ENCODE results near the gene KCNAB2.
"Not testable (repeated sequence)": the region's sequence is repeated elsewhere in the genome, so short reads cannot be mapped to it uniquely, and the experiment has no call there.

The KCNAB2 gene

GRCh38 chr1:6011161-6011945, 34.3 kb upstream of the KCNAB2 start:
- no peak for DNase-seq

GRCh38 chr1:6011946-6012258, 33.8 kb upstream of the KCNAB2 start:
- DNase-seq, result no peak

DNA sequence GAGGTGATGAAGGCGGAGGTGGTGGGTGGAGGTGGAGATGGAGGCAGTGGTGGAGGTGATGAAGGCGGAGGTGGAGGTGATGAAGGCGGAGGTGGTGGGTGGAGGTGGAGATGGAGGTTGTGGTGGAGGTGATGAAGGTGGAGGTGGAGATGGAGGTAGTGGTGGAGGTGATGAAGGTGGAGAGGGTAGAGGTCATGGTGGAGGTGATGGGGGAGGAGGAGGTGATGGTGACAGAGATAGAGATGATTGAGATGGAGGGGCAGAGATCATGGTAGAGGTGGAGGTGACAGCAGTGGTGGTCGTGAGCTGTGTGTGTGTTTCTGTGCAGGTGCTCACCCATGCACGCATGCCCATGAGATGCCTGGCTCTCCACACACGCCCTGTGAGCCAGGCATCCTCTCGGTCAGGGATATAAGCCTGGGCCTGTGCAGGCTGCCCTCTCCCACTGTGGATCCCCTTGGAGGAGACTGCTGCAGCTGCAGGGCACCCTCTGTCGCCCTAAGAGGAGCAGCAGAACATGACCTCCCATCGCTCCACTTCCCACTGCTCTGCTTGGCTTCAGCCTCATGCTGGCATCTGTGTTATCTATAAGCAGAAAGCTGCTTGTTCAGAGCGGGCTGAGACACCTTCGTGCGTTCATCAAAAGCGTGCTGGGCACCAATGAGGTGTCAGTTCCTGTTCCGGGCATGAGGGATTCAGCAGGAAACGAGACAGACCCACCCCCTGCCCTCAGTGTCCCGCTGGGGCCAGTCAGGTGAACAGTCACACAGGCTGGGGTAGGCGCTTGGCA, 33.0 kb upstream of the KCNAB2 start:
- no peak for DNase-seq

- no peak for DNase-seq
These were observed 32.2 kb upstream of the KCNAB2 start for GRCh38 chr1:6013491-6013890.

DNA sequence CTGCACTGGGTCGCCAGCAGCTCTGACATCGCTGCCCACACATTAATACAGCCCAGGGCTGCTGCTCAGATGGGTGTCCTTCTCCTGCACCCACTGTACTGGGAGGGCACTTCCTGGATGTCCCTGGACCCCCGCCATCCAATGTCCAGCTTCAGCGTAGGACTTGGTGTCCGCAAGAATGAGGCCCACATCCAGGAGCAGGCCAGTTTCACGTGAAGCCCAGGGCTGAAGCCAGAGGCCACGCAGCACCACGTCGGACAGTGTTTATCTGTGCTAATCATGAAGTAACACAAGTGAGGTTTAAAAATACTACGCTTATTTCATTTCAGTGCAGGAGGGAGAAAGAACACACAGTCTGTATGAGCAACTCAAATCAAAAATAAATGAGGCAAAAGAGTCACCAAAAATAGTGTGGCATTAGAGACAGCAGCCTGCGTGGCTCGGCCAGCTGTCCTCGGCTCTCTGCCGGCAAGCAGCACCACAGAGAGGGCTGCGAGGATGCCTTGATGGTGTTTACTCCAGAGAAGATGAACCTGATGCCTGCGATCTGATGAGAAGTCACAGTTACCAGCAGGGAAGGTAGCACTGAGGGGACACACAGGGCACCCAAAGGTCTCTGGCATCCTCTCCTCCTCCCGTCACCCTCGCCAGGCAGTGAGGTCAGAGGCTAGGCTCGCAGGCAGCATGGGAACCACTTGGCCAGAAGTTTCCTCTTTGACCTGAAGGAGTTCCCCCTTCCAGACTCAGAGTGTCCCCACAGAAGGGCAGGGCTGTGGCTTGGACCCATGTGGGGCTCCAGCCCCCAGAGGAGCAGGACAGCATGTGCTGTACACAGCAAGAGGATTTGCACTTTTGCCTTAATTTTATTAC, 31.3 kb upstream of the KCNAB2 start:
- DNase-seq, result no peak

GRCh38 chr1:6016191-6016865, 29.4 kb upstream of the KCNAB2 start:
- DNase-seq, result no peak

DNA sequence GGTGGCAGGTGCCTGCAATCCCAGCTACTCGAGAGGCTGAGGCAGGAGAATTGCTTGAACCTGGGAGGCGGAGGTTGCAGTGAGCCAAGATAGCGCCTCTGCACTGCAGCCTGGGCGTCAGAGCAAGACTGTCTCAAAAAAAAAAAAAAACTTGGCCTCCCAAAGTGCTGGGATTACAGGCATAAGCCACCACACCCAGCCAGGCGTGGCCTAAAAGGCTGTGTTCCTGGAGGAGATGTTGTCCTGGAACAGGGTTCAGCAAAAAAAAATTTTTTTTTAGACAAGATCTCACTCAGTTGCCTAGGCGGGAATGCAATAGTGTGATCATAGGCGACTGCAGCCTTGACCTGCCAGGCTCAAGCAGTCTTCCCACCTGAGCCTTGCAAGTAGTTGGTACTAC, 28.0 kb upstream of the KCNAB2 start:
- not testable (repeated sequence) for DNase-seq

DNA sequence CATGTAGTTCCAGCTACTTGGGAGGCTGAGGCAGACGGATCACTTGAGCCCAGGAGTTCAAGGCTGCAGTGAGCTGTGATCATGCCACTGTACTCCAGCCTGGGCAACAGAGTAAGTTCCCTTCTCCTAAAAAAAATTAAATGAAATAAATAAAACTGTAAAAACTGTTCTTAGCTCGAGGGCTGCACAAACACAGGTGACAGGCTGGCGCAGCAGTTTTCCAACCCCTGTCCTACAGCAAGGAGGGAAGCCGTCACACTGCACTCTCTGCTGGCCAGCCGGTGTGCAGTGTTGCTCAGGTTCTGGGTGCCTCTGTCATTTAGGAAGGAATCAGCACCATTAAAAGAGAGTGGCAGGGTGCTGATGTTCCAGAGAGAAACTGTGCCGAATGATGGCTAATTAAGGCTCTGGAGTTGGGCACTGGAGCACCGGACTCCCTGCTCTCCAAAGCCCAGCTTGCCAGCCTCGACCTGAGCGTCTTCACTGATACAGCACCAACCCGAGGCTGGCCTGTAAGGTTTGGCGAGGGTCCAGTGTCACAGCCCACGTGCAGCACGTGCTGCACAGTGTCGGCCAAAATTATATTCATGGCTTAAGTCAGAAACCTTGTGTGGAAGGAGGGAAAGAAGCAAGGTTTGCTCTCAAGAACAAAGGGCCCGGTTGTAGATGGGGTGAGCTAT, 26.4 kb upstream of the KCNAB2 start:
- DNase-seq, result no peak

- DNase-seq, result no peak
These were observed 23.5 kb upstream of the KCNAB2 start for GRCh38 chr1:6022193-6022592.

GRCh38 chr1:6023346-6023745, 22.3 kb upstream of the KCNAB2 start:
- DNase-seq, result no peak

GRCh38 chr1:6024376-6024775, 21.3 kb upstream of the KCNAB2 start:
- no peak for DNase-seq

DNA sequence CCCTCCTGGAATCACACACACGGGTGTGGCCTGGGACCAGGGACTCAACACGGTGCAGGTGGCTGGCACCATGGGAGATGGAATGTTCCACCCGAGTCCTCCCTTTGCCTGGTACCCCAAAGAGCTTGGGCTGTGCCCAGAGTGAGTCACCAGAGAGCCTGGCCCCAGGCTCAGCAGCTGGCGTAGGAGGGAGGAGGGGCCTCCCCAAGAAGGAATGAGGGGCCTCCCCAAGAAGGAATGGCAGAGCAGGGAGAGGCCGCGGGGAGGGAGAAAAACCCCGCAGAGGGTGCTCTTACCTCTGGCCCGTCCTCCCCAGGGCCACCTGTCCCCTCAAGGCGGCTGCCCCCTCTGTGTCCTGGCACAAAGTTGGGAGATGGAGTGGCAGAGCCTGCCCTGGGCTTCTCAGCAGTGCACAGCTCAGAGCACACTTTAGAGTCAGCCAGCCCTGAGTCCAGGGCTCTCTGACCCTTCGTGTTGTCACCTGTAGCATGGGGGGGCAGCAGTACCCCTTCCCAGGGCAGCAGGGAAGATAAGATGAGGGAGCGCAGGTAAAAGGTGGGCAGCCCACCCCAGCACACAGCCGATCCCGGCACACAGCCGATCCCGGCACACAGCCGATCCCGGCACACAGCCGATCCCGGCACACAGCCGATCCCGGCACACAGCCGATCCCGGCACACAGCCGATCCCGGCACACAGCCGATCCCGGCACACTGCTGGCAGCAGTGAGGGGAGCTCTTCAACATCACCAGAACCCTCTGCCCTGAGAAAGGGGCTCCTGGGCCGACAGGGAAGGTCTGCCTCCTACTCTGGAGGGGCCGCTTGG, 20.2 kb upstream of the KCNAB2 start:
- DNase-seq, result no peak

DNA sequence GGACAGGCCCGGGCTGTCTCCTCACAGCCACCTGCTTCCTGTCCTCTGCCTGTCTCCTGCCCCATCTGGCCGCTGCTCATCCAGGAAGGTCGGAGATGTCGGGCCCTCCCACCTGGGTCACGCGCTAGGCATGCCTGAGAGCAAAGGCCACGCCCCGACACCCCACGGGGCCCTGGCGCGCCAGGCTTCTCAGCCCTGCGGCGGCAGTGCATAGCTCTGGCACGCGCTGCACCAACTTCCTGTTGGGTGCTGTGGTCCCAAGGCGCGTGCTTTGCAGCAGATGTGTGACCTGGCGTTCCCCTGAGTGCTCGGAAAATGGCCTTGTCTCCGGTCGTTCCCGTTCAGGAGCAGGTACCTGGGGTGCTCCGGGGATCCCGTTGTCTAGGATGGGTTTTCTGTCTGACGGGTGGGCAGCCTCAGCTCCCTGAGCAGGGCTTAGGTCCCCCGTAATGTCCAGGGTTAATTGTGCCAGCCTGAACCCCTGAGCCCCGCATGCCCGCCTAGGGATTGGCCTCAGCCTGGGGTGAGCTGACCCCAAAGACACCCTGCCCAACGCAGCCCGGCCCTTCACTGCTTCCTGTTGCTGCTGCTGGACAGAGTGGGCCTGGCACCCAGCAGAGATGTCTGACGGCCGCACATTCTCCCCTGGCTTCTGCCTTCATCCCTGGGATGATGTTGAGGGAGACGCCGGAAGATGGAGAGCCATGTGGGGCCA, 19.4 kb upstream of the KCNAB2 start:
- DNase-seq, result no peak

DNA sequence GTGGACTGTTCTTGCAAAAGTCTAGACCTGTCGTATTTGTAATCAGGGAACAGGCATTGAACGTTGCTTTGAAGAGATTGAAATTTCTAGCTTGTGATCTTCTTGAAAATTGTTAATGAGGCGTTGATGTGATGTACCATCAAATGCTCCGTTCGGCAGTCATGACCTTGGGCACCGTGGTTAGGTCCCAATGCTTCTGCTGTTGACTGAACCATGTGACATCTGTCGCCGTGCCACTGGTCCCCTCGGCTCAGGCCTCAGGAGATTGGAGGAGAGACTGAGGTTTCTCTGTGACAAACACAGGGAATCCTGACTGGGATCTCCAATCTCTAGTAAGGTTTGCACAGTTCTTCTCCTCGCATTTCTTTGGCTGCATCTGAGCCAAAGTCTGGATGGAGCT, 18.1 kb upstream of the KCNAB2 start:
- DNase-seq, result no peak

DNA sequence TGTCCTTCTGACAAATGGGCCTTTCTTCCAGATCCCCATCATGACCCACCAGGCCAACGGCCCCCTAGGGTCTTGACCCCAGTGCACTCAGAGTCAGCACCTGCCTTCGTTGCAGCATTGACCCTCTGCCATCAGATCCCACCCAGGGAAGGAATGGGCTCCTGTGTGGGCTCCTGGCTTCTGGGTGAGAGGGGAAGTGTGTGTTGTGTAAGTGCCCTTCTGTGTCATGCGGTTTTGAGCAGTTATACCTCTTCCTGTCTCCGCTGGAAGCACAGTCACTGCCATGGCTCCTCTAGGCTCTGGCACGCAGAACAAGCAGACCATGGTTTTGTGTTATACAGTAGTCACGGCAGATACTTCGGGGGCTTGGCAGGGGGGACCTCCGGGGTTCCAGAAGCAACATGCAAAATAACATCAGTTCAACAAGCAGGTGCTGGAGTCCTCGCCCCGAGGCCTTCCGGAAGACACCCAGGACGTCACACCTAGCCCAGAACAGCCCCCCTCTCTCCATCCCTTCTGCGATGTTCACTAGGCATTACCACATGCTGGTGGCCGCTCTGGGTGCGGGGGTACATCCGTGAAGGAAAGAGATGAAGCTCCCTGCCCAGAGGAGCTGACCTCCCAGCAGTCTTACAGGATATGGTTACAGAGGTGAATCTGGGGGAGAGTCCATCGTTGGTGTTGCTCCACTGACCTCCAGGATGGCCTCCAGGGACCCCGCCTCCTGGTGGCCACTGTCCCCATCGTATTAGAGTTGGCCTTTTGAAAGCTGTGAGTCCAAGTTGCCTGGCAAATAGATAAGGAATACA, 17.4 kb upstream of the KCNAB2 start:
- DNase-seq, result no peak

DNA sequence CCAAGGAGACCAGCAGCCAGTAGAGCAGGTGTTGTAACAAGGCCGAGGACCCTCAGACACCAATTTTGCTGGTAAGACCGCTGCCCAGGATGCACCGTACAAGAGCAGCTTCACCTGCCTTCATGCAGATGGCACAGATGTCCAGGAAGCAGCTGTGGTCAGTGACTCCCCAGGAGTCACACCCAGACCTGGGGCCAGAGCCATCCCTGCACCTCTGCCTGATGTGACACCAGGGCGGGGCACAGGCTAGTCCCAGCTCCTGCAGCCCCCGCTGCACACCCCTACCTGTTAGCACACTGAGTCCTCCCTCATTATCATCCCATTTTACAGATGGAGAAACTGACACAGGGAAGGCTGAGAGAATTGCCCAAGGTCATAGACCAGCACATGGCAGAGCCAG, 16.3 kb upstream of the KCNAB2 start:
- no peak for DNase-seq

DNA sequence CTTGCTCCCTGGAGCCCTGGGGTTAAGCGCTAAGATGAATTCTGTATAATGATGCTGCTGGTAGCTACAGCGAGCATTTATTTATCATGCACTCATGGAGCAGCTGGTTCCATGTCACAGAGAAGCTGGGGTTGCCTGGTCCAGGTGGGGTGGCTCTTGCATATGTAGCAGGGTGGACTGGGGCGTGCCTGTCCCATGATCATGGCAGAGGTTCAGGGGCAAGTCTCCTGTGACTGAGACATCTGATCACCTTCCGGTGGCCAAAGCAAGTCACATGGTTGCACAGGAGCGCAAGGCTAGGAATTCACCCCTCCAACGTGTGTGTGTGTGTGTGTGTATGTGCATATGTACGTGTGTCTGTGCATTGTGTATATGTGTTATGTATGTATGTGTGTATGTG, 15.6 kb upstream of the KCNAB2 start:
- DNase-seq, result no peak

GRCh38 chr1:6030547-6031261, 15.0 kb upstream of the KCNAB2 start:
- no peak for DNase-seq

DNA sequence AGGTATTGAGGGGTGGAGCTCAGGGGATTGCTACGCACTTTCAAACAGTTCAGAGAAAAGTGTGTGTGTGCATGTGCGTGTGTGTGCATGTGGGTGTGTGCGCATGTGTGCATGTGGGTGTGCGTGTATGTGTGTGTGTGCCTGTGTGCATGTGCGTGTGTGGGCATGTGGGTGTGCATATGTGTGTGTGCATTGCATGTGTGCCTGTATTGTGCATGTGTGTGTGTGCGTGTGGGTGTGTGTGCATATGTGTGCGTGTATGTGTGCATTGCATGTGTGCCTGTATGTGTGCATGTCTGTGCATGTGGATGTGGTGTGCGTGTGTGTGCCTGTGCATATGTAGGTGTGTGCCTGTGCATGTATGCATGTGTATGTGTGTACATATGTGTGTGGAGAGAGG, 12.6 kb upstream of the KCNAB2 start:
- no peak for DNase-seq

All from COR-L47 (cell line).